ENCODE data around the gene MTAP.

MTAP gene

DNA sequence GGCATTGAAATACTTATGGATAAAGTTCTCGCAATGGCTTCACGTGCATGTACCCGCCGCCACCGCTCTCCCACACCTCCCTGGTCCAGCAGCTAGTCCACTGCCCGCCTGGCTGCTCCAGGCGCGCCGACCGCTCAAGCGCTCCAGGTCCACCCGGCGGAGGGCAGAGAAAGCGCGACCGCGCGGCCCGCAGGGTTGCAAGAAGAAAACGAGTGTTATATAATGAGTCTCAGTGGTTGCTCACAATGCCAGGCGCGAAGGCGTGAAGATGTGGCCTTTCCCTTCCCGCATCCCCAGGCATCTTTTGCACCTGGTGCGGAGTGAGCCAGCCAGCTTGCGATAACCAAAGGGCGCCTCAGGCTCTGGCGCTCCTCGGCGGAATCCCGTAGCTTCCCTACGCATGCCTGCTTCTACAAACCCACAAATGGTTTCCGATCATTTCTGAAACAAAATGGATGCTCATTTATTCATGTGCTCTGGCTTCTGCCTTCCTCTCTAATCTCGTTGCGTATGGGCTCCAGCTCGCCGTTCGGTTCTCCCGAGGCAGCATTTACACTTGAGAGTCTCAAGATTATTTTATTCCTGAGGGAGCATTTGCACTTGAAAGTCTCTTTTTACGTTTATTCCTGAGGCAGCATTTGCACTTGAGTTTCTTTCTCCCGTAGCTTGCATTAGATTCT, 166.0 kb downstream of the MTAP start:
- no peak for DNase-seq (ENCODE audit: insufficient read length, low spot score)
- FAIRE-seq, result no peak

DNA sequence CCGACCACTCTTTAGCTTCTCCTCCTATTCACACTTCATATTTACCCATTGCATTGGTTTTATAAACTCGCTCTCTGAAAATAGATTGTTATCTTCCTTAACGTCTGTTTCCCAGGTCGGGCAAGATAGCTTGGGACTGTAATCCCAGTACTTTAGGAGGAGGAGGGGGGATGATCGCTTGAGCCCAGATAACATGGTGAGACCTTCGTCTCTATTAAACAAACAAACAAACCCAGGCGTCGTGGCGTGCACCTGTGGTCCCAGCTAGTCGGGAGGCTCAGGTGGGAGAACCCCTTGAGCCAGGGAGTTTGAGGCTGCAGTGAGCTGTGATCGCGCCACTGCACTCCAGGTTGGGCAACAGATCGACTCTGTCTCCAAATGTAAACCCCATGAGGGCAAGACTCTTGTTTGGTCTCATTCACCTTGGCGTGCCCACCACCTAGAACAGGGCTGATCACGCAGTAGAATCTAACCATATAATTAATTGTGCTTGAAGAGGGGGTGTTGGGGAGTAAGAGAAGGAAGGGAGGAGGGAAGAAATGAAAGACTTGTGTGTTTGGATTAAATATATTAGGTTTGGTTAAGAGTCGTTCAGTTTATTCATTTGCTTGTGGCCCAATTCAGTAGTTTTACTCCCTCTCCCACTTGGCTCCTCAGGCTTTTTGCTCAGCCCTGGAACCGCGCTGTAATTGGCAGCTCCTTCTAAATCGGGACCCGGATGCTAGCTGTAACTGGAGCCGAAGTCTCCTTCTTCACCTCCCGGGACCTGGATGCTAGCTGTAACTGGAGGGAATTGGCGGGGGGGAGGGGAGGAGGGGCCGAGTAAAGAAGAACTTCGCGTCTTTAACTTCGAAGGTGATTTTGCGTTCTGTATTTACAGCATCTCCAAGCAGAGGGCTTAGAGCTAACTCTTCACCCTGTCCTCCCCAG, 166.8 kb downstream of the MTAP start:
- DNase-seq (ENCODE audit: insufficient read length, low spot score), result no peak
- FAIRE-seq, result no peak

DNA sequence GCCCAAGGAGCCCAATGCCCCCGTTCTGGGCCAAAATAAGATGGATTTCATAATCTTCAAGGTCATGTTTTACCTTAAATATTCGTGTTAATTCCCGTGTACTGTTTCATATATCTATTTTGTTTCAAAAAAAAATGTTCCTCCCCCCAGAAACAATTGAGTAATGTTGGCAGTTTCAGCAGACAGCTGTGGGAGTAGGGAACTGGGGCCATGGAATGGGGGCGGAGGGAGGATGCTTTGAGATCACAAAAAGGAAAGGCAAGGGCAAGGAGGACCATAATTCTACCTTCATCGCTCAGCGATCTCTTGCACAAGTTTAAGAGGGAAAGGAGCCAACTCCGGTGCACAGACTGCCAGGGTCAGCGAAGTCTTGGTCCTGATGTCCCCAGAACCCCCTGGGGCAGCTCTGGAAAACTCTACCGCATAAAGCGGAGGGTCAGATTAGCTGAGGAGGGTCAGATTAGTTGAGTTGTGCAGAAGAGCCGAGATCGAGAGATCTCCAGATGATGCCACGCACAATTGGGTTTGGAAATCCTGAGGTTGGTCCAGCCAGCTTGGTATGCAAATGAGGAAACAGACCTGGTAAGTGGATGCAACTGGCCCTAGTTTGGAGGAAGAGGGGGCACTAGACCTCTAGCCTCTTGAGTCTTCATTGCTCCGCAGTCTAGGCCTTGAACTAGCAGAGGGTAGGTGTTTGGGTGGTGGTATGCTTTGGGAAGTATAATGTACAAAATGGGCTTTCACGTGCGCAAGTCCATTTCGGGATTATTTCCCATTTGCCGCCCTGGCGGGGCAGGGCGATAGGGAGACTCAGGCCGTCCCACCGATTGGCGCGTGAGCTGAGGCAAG, 167.7 kb downstream of the MTAP start:
- DNase-seq (ENCODE audit: insufficient read length, low spot score) (no peak), FAIRE-seq (no peak)

DNA sequence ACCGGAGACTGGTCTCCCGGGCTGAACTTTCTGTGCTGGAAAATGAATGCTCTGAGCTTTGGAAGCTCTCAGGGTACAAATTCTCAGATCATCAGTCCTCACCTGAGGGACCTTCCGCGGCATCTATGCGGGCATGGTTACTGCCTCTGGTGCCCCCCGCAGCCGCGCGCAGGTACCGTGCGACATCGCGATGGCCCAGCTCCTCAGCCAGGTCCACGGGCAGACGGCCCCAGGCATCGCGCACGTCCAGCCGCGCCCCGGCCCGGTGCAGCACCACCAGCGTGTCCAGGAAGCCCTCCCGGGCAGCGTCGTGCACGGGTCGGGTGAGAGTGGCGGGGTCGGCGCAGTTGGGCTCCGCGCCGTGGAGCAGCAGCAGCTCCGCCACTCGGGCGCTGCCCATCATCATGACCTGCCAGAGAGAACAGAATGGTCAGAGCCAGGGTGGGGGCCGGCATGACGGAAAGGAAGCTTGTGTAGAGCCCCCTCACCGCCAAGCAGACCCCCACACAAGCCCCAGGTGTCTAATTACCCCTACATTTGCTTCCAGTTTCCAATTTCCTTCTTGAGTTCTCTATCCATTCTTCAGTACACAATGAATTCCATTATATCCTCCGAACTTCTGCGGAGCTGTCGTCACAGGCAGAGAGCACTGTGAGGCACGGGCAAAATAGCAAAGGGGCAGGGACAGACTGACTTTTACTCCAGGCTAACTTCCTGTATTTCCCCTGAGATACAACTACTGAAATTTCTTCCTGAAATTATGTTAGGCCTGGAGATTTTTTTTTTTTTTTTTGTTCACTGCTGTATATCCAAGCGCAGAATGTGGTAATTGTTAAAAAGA, 168.6 kb downstream of the MTAP start:
- FAIRE-seq (no peak), DNase-seq (ENCODE audit: insufficient read length, low spot score) (no peak)

DNA sequence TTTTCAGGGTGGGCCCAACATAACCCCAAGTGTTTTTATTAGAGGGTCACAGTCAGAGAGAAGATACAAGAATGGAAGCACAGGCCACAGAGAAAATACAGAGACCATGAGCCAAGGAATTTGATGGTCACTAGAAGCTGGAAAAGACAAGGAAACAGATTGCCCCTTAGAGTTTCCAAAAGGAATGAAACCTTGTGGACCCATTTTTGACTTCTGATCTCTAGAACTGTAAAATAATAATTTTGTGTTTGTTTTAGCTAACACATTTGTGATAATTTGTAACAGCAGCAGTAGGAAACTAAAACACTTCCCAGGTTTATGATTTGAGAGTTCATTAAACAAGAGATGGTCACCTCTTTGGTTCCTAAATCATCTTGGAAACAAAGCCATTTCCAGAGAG, 169.9 kb downstream of the MTAP start:
- no peak for FAIRE-seq

DNA sequence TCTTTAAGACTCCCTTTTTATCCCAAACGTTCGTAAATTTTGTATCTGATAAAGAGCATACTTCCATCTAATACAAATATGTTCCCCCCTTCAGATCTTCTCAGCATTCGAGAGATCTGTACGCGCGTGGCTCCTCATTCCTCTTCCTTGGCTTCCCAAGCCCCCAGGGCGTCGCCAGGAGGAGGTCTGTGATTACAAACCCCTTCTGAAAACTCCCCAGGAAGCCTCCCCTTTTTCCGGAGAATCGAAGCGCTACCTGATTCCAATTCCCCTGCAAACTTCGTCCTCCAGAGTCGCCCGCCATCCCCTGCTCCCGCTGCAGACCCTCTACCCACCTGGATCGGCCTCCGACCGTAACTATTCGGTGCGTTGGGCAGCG, 171.9 kb downstream of the MTAP start:
- no peak for DNase-seq (ENCODE audit: insufficient read length, low spot score)
- peak; percentile 8 for FAIRE-seq

More for the DNA sequence above, 169.9 kb downstream of the MTAP start:
- DNase-seq (ENCODE audit: insufficient read length, low spot score), result no peak

DNA sequence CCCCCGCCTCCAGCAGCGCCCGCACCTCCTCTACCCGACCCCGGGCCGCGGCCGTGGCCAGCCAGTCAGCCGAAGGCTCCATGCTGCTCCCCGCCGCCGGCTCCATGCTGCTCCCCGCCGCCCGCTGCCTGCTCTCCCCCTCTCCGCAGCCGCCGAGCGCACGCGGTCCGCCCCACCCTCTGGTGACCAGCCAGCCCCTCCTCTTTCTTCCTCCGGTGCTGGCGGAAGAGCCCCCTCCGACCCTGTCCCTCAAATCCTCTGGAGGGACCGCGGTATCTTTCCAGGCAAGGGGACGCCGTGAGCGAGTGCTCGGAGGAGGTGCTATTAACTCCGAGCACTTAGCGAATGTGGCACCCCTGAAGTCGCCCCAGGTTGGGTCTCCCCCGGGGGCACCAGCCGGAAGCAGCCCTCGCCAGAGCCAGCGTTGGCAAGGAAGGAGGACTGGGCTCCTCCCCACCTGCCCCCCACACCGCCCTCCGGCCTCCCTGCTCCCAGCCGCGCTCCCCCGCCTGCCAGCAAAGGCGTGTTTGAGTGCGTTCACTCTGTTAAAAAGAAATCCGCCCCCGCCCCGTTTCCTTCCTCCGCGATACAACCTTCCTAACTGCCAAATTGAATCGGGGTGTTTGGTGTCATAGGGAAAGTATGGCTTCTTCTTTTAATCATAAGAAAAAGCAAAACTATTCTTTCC, 172.4 kb downstream of the MTAP start:
- FAIRE-seq (peak; percentile 76), DNase-seq (ENCODE audit: insufficient read length, low spot score) (no peak)

DNA sequence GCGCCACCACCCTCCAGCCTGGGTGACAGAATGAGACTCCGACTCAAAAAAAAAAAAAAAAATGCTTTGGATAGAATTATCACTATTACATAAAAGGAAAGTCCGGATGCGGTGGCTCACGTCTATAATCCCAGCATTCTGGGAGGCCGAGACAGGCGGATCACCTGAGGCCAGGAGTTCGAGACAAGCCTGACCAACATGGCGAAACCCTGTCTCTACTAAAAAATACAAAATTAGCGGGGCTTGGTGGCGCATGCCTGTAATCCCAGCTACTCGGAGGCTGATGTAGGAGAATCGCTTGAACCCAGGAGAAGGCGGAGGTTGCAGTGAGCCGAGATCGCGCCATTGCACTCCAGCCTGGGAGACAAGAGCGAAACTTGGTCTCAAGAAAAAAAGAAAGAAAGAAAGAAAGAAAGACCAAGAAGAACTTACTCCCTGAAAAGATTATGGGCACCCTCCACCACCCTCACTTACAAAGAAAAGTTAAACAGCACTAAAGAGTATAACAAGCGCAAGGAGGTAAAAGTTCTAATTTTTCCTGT, 174.0 kb downstream of the MTAP start:
- DNase-seq (ENCODE audit: insufficient read length, low spot score) (no peak), FAIRE-seq (no peak)

DNA sequence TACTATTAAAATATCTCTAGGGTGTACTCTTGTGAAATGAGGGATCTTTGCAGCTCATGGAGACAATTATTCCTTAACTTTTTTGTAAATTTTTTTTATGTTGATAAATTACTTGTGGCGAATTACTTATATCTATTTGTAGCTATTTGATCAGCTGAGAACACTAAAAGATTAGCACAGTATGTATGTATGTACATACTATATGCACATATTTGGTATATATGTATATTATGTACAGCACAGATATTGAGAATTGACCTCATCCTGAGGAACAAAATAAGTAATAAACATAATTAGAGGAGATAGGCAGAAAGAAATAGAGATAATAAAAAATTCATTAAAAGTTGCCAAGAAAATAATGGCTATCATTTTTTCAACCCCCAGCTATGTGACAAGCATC, 180.0 kb downstream of the MTAP start:
- FAIRE-seq (no peak), DNase-seq (ENCODE audit: insufficient read length, low spot score) (no peak)

DNA sequence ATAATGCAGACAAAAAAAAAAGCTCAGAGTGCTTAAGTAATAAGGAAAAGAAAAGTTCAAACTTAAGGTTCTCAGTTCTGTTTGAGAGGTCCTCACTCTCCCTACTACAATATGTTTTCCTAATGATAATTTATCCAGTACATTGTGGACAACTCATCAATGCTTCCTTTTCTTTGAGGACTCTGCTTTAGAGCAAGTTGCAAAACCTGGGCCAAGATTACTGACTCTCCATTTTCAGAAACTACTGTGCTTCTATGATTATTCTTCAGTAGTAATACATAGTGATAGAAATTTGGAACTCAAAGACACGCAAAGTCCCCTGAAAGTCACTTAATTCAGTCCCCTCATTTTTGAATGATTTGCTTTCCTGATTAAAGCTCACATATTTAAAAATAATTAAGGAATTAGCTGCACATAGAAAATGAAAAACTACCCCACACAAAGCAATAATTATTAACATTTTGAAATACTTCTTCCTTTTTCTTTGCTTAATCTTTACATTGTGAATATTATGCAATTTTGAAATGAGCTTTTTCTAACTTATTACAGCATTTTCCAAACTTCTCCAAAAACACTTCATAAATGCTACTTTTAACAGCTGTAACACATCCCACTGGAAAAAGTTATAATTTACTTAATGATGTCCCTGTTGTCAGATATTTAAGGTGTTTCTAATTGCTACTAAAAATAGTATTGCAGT, 180.6 kb downstream of the MTAP start:
- FAIRE-seq (no peak), DNase-seq (ENCODE audit: insufficient read length, low spot score) (no peak)

DNA sequence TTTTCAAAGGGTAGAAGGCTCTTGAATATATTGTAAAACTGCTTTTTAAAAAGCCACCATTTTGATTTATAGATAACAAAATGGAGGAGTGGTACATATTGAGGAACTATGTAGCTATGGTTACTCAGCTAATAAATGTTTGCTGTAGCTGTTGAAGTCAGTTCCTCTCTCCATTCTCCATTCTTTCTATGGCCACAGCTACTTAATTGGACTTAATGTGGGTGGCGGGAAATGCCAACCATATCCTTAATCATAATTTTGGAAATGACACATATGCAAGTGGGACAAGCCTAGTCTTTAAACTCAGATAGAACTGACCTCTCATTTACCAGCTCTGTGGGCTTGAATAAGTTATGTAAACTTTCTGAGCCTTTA, 181.1 kb downstream of the MTAP start:
- DNase-seq (ENCODE audit: insufficient read length, low spot score), result no peak
- peak; percentile 21 for FAIRE-seq

DNA sequence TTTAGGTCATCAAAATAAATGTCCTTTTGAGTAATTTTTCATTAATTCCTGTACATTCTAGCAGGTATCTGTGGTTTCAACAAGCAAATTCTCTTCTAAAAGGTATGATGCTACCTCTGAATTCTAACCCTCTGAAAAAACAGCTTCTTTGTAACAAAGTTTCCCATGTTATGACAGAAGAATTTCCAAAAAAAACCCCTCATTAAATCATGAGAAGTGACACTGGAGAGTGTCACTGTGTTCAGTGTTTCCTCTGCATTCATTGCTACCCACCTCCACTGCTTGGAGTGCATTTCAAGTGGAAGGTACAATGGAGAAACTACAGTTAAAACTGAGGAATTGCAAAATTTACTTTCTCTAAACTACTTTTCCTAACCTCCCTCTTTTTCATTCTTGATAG, 181.7 kb downstream of the MTAP start:
- no peak for FAIRE-seq
- no peak for DNase-seq (ENCODE audit: insufficient read length, low spot score)

DNA sequence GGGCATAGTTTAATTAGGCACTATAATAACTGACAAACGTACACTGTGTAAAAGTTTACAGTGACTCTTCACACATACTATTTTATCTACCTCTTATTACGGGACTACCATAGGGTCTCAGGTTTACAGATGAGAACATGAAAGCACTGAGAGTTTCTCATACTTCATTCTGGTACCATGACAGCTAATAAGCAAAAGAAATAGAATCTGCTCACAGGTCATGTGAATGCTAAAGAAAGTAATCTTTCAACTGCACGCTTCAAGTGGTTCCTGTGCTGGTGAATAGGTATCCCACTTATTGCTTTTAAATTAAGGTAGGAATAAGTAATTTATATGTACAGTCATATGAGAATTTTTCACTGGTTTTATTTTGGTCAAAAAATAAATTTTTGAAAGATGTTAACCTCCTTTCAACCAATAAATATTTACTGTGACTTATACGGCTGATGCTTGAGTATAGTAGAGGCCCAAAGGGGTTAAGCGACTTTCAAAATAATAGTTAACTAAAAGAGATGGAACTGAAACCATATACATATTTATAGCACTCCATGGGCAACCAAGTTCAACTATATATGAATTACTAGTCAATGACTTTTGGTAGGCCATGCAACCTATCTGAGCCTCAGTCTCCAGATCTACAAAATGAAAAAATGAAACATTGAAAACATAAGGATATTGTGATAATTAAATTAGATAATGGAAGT, 183.7 kb downstream of the MTAP start:
- DNase-seq (ENCODE audit: insufficient read length, low spot score), result no peak
- peak; percentile 84 for FAIRE-seq
